HL-60 (cell line): ENCODE results near the gene SIGMAR1.
A peak's percentile ranks its signal among the peaks of the same experiment; 100 is the strongest.

Experiments
- DNase-seq, 2 experiments: peaks; one replicate each; pipeline ENCODE4 v3.0.0-alpha.2; 2010 to 2020; ENCODE audit warnings: low read depth in 1 of 2, low spot score in 1 of 2
- H3K27ac ChIP-seq: fragments of 250-450 bp; sonication (Bioruptor Pico); replicated peaks from 2 replicates; pipeline ENCODE4 v1.5.1; 2020; ENCODE audit warnings: mild to moderate bottlenecking, moderate library complexity
- H3K27me3 ChIP-seq: fragments of 250-450 bp; sonication (Bioruptor Pico); 2 replicates; pipeline ENCODE4 v1.5.1; 2021; ENCODE audit warnings: mild to moderate bottlenecking, moderate library complexity; ENCODE audit not compliant: insufficient read depth, poor library complexity, severe bottlenecking
- H3K4me3 ChIP-seq: replicated peaks from 2 replicates; pipeline ENCODE4 v1.5.1; 2011; ENCODE audit warnings: mild to moderate bottlenecking, control low read depth, low read length; ENCODE audit not compliant: insufficient read depth
- GABPA ChIP-seq: IDR thresholded peaks from 2 replicates; pipeline ENCODE4 v1.6.1; 2012; ENCODE audit warnings: low read depth
- POLR2AphosphoS5 ChIP-seq: IDR thresholded peaks from 2 replicates; pipeline ENCODE4 v1.6.1; 2012; ENCODE audit warnings: low read depth
- SPI1 ChIP-seq: IDR thresholded peaks from 2 replicates; pipeline ENCODE4 v1.6.1; 2012; ENCODE audit warnings: low read depth, mild to moderate bottlenecking, borderline replicate concordance
- TF ChIP-seq, protein P1 (sequence below): IDR thresholded peaks from 2 replicates; pipeline ENCODE4 v1.6.1; 2012; ENCODE audit warnings: low read depth; ENCODE audit not compliant: insufficient replicate concordance
- TF ChIP-seq, protein P2 (sequence below): IDR thresholded peaks from one replicate; pipeline ENCODE4 v1.5.1; 2011; ENCODE audit warnings: low read length, control low read depth, inconsistent platforms; ENCODE audit not compliant: insufficient read depth

SIGMAR1 gene

DNA sequence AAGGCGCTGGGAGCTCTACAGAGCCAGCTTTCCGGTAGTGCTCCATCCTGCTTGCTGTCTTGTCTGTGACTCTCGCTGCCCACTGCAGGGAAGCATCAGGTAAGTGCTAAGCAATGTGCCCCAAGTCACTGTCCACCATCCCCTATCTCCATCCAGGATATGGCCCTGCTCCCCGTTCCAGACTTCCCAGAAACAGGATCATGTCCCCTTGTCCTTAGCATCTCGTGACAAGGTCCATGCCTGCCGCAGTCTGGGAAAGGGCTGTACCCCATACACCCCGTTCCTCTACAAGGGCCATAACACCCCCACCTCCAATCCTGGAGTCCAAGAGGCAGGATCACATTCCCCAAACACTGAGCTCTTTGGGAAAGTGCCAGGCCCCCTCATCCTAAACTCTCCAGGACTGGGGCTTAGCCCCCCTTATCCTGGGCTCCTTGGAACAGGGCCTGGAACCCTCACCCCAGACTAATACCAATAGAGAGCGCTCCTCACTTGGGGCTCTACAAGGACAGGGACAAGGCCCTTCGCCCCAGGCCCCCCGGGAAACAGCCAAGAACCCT is 26.3 kb downstream of the SIGMAR1 start:
- H3K27me3 ChIP-seq = no peaks in the 10 kb centered on the region
- TF ChIP-seq, protein P1, sequence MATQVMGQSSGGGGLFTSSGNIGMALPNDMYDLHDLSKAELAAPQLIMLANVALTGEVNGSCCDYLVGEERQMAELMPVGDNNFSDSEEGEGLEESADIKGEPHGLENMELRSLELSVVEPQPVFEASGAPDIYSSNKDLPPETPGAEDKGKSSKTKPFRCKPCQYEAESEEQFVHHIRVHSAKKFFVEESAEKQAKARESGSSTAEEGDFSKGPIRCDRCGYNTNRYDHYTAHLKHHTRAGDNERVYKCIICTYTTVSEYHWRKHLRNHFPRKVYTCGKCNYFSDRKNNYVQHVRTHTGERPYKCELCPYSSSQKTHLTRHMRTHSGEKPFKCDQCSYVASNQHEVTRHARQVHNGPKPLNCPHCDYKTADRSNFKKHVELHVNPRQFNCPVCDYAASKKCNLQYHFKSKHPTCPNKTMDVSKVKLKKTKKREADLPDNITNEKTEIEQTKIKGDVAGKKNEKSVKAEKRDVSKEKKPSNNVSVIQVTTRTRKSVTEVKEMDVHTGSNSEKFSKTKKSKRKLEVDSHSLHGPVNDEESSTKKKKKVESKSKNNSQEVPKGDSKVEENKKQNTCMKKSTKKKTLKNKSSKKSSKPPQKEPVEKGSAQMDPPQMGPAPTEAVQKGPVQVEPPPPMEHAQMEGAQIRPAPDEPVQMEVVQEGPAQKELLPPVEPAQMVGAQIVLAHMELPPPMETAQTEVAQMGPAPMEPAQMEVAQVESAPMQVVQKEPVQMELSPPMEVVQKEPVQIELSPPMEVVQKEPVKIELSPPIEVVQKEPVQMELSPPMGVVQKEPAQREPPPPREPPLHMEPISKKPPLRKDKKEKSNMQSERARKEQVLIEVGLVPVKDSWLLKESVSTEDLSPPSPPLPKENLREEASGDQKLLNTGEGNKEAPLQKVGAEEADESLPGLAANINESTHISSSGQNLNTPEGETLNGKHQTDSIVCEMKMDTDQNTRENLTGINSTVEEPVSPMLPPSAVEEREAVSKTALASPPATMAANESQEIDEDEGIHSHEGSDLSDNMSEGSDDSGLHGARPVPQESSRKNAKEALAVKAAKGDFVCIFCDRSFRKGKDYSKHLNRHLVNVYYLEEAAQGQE = no peak
- TF ChIP-seq POLR2AphosphoS5 (no peak), SPI1 (no peak), GABPA (no peak)
- TF ChIP-seq, protein P2, sequence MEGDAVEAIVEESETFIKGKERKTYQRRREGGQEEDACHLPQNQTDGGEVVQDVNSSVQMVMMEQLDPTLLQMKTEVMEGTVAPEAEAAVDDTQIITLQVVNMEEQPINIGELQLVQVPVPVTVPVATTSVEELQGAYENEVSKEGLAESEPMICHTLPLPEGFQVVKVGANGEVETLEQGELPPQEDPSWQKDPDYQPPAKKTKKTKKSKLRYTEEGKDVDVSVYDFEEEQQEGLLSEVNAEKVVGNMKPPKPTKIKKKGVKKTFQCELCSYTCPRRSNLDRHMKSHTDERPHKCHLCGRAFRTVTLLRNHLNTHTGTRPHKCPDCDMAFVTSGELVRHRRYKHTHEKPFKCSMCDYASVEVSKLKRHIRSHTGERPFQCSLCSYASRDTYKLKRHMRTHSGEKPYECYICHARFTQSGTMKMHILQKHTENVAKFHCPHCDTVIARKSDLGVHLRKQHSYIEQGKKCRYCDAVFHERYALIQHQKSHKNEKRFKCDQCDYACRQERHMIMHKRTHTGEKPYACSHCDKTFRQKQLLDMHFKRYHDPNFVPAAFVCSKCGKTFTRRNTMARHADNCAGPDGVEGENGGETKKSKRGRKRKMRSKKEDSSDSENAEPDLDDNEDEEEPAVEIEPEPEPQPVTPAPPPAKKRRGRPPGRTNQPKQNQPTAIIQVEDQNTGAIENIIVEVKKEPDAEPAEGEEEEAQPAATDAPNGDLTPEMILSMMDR = no peak
- H3K27ac ChIP-seq = peak overlapping the region; percentile 82
- no peak for DNase-seq
- peak overlapping the region; percentile 62 for H3K4me3 ChIP-seq

DNA sequence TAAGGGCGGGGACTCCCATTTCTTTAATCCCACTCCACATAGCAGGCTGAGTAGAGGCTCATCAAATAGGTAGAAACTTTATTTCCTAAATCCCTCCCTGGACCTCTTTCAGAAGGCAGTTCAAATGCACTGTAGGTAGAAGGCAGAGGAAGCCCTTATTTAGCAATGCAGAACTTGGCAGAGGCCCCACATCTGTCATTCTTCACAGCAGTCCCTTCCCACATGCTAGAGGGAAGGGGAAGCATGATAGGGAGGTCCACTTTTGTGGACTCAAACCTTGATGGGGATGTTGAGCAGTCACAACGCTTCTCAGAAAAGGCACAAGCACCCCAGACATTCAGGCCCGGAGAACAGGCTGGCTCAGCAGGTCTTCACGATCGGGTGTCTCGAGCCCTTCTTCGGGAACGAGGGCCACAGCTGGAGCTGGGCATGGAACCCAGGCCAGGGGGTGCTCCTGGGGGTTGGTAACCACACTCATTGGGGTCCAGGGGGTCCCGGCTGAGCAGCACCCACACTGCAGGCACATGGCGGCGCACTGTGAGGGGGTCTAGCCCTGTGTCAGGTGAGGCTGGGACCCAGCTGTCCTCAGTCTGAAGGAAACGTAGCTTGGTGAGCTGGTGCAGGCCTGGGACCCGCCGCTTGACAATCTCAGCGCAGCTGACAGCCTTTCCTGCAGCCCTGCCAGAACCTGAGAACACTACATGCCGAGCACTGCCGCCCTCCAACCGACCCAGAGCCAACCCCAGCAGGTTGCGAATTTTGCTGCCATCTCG is 27.0 kb downstream of the SIGMAR1 start:
- DNase-seq = peak in 1 of 2 experiments; percentile 81
- TF ChIP-seq GABPA (no peak), POLR2AphosphoS5 (no peak), SPI1 (no peak)
- TF ChIP-seq, protein P1 = no peak
- TF ChIP-seq, protein P2 = no peak
- Histone ChIP-seq H3K27ac (no peak overlapping the region), H3K4me3 (no peak overlapping the region; the same call in 1 of the 2 replicates), H3K27me3 (no peaks in the 10 kb centered on the region)

DNA sequence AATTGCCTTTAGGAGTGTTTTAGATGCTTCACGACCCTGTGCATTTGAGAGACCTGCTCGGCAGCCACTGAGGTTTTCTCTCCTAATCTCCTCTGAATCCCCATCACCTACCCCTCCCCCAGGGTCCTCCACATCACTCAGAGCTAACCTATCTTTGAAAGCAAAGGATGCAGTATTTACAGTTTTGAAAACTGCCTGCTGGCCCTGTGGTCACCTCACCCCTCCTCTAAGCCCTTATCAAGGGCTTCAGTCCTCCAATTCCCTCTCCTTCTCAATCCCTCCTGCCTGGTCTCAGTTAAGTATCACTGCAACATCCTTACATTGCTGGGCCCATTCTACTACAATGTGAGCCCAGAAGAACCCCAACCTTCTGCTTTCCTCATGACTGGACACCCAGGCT is 30.3 kb downstream of the SIGMAR1 start:
- H3K27me3 ChIP-seq = no peaks in the 10 kb centered on the region
- no peak overlapping the region for H3K4me3 ChIP-seq
- DNase-seq = no peak
- H3K27ac ChIP-seq = no peak overlapping the region
- TF ChIP-seq POLR2AphosphoS5 = no peak

DNA sequence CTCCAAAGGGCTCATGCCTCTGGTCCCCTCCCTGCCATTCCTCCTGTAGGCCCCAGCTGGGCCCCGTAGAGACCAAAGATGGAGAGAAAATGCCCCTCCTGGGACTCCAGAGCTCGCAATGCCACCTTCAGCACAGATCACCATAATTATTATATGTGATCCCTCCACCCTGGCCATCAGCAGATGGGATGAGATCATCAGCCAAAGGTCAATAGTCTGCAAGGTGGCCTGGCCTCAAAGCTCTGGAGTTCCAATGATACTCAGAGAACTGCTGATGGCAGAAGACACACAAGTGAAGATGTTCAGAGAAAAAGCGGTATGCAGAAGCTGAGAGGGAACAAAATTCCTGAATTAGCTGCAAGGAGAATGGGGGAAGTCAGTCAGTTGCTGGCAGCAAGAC is 30.7 kb downstream of the SIGMAR1 start:
- DNase-seq = no peak
- Histone ChIP-seq H3K4me3 (no peak overlapping the region), H3K27ac (no peak overlapping the region), H3K27me3 (no peaks in the 10 kb centered on the region)
- TF ChIP-seq GABPA (no peak), POLR2AphosphoS5 (no peak)

DNA sequence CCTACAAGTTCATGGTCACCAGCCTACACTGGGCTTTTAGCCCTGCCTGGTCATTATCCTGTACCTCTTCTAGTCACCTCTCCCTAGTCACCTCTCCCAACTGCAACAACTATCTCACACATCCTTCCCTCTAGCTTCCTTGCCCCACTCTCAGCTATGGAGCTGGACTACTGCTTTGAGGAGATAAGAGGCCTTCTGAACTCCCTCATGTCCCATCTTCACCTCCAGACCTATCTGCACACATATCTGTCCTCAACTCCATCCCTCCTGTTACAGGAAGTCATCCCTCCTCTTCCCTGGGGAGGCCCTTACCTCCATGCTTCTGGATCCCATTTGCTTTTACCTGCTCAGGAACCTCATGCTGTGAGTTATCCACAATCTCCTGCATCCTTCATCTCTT is 31.4 kb downstream of the SIGMAR1 start:
- Histone ChIP-seq H3K27ac (no peak overlapping the region), H3K4me3 (no peak overlapping the region), H3K27me3 (no peaks in the 10 kb centered on the region)
- DNase-seq = no peak
- no peak for TF ChIP-seq POLR2AphosphoS5
- TF ChIP-seq, protein P1 = no peak
- TF ChIP-seq SPI1 = no peak
- TF ChIP-seq, protein P2 = no peak
- TF ChIP-seq GABPA = no peak
